ENCODE measurements around the gene SETD5. TPM values are rescaled to one million over a fixed set of nuclear protein-coding genes. Genes with fewer than 3 reads are reported as not detected.

SETD5 gene
- total RNA-seq, 1 experiment from 2014 or later: 111 TPM

DNA sequence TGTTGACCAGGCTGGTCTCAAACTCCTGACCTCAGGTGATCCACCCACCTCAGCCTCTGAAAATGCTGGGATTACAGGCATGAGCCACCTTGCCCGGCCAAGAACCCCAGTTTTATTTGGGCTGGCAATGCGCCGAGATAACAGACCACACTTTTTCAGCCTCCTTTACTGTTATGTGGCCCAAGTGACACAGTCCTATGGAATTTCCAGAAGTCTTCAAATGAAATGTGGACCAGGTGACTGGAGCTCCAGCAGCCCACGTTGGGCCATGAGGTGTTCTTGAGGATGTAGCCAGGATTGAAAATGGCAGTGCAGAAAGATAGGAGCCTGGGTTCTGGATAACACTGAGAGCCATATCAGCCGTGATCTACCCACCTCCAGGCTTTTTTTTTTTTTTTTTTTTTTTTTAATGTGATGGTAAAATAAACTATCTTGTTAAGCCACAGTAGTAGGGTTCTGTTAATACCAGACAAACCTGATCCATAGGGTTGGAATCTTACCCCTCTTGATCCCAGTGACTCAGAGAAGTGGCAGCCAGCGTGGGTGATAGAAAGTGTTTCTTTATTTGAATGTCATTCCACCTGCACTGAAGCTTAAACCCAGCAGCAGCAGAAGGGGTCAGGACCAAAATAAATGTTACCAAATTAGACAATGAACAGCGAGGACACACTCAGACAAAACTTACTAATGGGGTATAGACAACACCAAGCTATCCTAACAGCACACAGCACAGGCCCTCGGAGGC is 100.6 kb downstream of the SETD5 start:
- Histone ChIP-seq H3K9me2 (replicated peaks; ENCODE audit: insufficient read depth, low read length) (no peaks in the 10 kb centered on the region), H3K4me2 (ENCODE audit: low read depth, low read length, poor library complexity, severe bottlenecking) (no peak overlapping the region), H3K9me3 (ENCODE audit: low read length) (no peaks in the 10 kb centered on the region), H3K79me2 (ENCODE audit: low read length) (no peaks in the 10 kb centered on the region), H3K4me1 (ENCODE audit: low read length) (peaks cover 4% of the 10 kb centered on the region), H3K9ac (ENCODE audit: low read length) (no peak overlapping the region), H3K36me3 (ENCODE audit: insufficient read depth, low read length) (no peaks in the 10 kb centered on the region), H3K27ac (ENCODE audit: low read length) (no peak overlapping the region), H4K20me1 (ENCODE audit: insufficient read depth, low read depth, low read length) (peaks cover 14% of the 10 kb centered on the region; the same call in 1 of the 2 replicates), H2AFZ (ENCODE audit: low read length) (no peak overlapping the region), H3K27me3 (ENCODE audit: low read length) (no peaks in the 10 kb centered on the region), H3K4me3 (ENCODE audit: low read length) (no peak overlapping the region)
- no peak for DNase-seq

- Histone ChIP-seq H3K9ac (ENCODE audit: low read length) (no peak overlapping the region), H3K4me1 (ENCODE audit: low read length) (peaks cover 4% of the 10 kb centered on the region), H3K9me2 (replicated peaks; ENCODE audit: insufficient read depth, low read length) (no peaks in the 10 kb centered on the region), H3K36me3 (ENCODE audit: insufficient read depth, low read length) (no peaks in the 10 kb centered on the region), H3K4me3 (ENCODE audit: low read length) (no peak overlapping the region), H3K27ac (ENCODE audit: low read length) (no peak overlapping the region), H3K4me2 (ENCODE audit: low read depth, low read length, poor library complexity, severe bottlenecking) (no peak overlapping the region), H2AFZ (ENCODE audit: low read length) (no peak overlapping the region), H3K79me2 (ENCODE audit: low read length) (no peaks in the 10 kb centered on the region), H4K20me1 (ENCODE audit: insufficient read depth, low read depth, low read length) (peaks cover 14% of the 10 kb centered on the region; the same call in 1 of the 2 replicates), H3K9me3 (ENCODE audit: low read length) (no peaks in the 10 kb centered on the region), H3K27me3 (ENCODE audit: low read length) (no peaks in the 10 kb centered on the region)
- DNase-seq: no peak
Measured at GRCh38 chr3:9498781-9499180, 101.4 kb downstream of the SETD5 start.

DNA sequence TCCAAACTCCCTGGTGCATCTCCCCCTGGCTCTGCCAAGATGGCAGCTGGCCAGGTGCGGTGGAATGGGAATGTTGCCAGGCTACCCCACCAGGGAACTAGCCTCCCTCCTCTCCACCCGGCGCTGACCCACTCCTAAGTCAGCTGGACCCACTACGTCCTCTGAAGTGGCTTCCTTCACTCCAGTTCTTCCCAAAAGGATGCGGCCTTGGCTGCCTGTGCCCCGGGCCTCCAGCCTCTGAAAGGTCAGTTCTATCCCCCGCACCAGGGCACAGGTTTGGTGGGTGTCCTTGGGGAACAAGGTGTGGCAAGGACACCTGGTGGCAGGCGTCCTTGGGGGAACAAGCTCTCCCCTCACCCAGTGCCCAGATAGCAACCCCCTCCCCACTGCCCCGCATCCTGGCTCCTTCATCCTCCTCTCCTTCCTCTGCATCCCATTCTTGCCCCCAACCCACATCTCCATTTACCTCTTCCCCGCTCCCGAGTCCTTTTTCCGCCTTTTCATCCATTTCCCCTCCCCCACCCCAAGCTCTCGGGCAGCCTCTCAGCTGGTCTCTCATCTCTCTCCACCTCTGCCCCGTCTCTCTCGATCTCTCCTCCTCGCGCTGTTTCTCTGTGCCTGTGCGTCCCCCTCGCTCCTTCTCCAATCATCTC is 102.2 kb downstream of the SETD5 start:
- H3K9ac ChIP-seq (ENCODE audit: low read length): no peak overlapping the region
- no peaks in the 10 kb centered on the region for H3K27me3 ChIP-seq (ENCODE audit: low read length)
- H3K9me3 ChIP-seq (ENCODE audit: low read length): no peaks in the 10 kb centered on the region
- no peak overlapping the region for H3K27ac ChIP-seq (ENCODE audit: low read length)
- H2AFZ ChIP-seq (ENCODE audit: low read length): no peak overlapping the region
- H4K20me1 ChIP-seq (ENCODE audit: insufficient read depth, low read depth, low read length): peaks cover 14% of the 10 kb centered on the region; the same call in 1 of the 2 replicates
- no peaks in the 10 kb centered on the region for H3K79me2 ChIP-seq (ENCODE audit: low read length)
- no peak for DNase-seq
- no peak overlapping the region for H3K4me3 ChIP-seq (ENCODE audit: low read length)
- no peaks in the 10 kb centered on the region for H3K36me3 ChIP-seq (ENCODE audit: insufficient read depth, low read length)
- no peaks in the 10 kb centered on the region for H3K9me2 ChIP-seq (replicated peaks; ENCODE audit: insufficient read depth, low read length)
- peaks cover 8% of the 10 kb centered on the region for H3K4me1 ChIP-seq (ENCODE audit: low read length)
- H3K4me2 ChIP-seq (ENCODE audit: low read depth, low read length, poor library complexity, severe bottlenecking): no peak overlapping the region

- Histone ChIP-seq H3K4me1 (ENCODE audit: low read length) (peaks cover 8% of the 10 kb centered on the region), H3K9me2 (replicated peaks; ENCODE audit: insufficient read depth, low read length) (no peaks in the 10 kb centered on the region), H3K79me2 (ENCODE audit: low read length) (no peaks in the 10 kb centered on the region), H3K9ac (ENCODE audit: low read length) (0 out of 2 replicates have a peak overlapping the region, but pooled peaks have one; percentile 18), H3K9me3 (ENCODE audit: low read length) (no peaks in the 10 kb centered on the region), H3K4me2 (ENCODE audit: low read depth, low read length, poor library complexity, severe bottlenecking) (peak overlapping the region; percentile 39), H3K36me3 (ENCODE audit: insufficient read depth, low read length) (no peaks in the 10 kb centered on the region), H4K20me1 (ENCODE audit: insufficient read depth, low read depth, low read length) (peaks cover 14% of the 10 kb centered on the region; the same call in 1 of the 2 replicates), H3K4me3 (ENCODE audit: low read length) (peak overlapping the region; percentile 37; the same call in 1 of the 2 replicates), H3K27ac (ENCODE audit: low read length) (no peak overlapping the region), H3K27me3 (ENCODE audit: low read length) (no peaks in the 10 kb centered on the region), H2AFZ (ENCODE audit: low read length) (no peak overlapping the region)
- DNase-seq: peak; percentile 91
Measured at GRCh38 chr3:9500108-9501050, 103.0 kb downstream of the SETD5 start.

GRCh38 chr3:9501226-9501625 is 103.8 kb downstream of the SETD5 start:
- no peaks in the 10 kb centered on the region for H3K27me3 ChIP-seq (ENCODE audit: low read length)
- H3K79me2 ChIP-seq (ENCODE audit: low read length): no peaks in the 10 kb centered on the region
- no peak overlapping the region for H3K4me2 ChIP-seq (ENCODE audit: low read depth, low read length, poor library complexity, severe bottlenecking)
- H2AFZ ChIP-seq (ENCODE audit: low read length): no peak overlapping the region
- H3K9me2 ChIP-seq (replicated peaks; ENCODE audit: insufficient read depth, low read length): no peaks in the 10 kb centered on the region
- no peak for DNase-seq
- H3K4me3 ChIP-seq (ENCODE audit: low read length): no peak overlapping the region
- H3K9ac ChIP-seq (ENCODE audit: low read length): no peak overlapping the region
- H3K9me3 ChIP-seq (ENCODE audit: low read length): no peaks in the 10 kb centered on the region
- H3K4me1 ChIP-seq (ENCODE audit: low read length): peaks cover 8% of the 10 kb centered on the region
- H3K36me3 ChIP-seq (ENCODE audit: insufficient read depth, low read length): no peaks in the 10 kb centered on the region
- peaks cover 14% of the 10 kb centered on the region; the same call in 1 of the 2 replicates for H4K20me1 ChIP-seq (ENCODE audit: insufficient read depth, low read depth, low read length)
- no peak overlapping the region for H3K27ac ChIP-seq (ENCODE audit: low read length)

- Histone ChIP-seq H3K4me2 (ENCODE audit: low read depth, low read length, poor library complexity, severe bottlenecking) (no peak overlapping the region), H2AFZ (ENCODE audit: low read length) (no peak overlapping the region), H3K9me2 (replicated peaks; ENCODE audit: insufficient read depth, low read length) (no peaks in the 10 kb centered on the region), H3K9me3 (ENCODE audit: low read length) (no peaks in the 10 kb centered on the region), H3K79me2 (ENCODE audit: low read length) (no peaks in the 10 kb centered on the region), H4K20me1 (ENCODE audit: insufficient read depth, low read depth, low read length) (peaks cover 14% of the 10 kb centered on the region; the same call in 1 of the 2 replicates), H3K4me1 (ENCODE audit: low read length) (peaks cover 8% of the 10 kb centered on the region), H3K27ac (ENCODE audit: low read length) (no peak overlapping the region), H3K4me3 (ENCODE audit: low read length) (no peak overlapping the region), H3K9ac (ENCODE audit: low read length) (no peak overlapping the region), H3K36me3 (ENCODE audit: insufficient read depth, low read length) (no peaks in the 10 kb centered on the region), H3K27me3 (ENCODE audit: low read length) (no peaks in the 10 kb centered on the region)
- DNase-seq: peak; percentile 93
Measured at GRCh38 chr3:9503283-9503682, 105.9 kb downstream of the SETD5 start.

DNA sequence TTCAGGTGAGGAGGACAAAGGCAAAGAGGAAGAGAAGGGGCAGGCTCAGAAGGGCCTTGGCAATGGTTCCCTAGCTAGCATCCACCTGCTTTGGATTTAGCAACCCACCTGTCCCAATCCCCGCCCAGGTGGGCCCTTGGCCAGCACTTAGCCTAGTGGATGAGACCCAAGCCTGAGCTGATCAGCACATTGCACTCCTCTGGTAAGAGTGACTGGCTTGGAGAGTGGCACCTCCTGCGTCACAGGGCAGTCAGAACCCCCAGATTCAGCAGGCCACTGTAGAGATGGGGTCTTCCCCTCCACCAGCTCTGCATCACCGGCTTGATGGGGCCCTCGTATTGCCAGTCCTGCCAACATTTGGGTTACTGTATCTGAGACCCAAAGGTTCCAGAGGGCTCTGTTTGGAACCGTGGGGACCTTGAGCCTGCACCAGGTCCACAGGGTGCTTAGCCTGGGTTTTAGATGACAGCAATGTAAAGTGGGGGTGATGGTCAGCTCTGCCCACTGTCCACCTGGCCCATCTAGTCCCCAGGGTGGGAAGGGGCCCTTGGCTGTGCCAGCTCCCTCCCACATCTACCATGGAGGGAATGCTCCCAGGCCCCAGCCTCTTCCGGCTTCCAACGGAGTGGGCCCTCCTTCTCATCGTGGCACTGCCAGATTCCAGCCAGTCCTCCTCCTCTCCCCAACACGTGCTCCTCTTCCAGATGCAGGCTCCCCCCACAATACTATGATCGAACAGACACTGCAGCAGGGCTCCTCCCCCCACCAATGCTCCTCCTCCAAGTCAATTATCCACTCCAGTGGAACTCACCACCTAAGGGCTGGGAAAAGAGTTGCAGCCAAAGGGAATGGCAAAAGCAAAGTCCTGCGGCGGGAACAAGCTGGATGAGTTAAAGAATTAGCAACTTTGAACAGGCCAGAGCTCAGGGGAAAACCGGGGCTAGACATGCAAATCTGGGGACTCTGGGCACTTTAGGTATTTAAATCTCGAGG is 110.5 kb downstream of the SETD5 start:
- no peaks in the 10 kb centered on the region for H3K9me2 ChIP-seq (replicated peaks; ENCODE audit: insufficient read depth, low read length)
- no peak overlapping the region for H2AFZ ChIP-seq (ENCODE audit: low read length)
- H3K9me3 ChIP-seq (ENCODE audit: low read length): no peaks in the 10 kb centered on the region
- no peak overlapping the region for H3K9ac ChIP-seq (ENCODE audit: low read length)
- no peaks in the 10 kb centered on the region for H3K27me3 ChIP-seq (ENCODE audit: low read length)
- no peak overlapping the region for H3K4me3 ChIP-seq (ENCODE audit: low read length)
- peaks cover 4% of the 10 kb centered on the region; the same call in 1 of the 2 replicates for H3K4me1 ChIP-seq (ENCODE audit: low read length)
- H3K79me2 ChIP-seq (ENCODE audit: low read length): no peaks in the 10 kb centered on the region
- no peaks in the 10 kb centered on the region for H4K20me1 ChIP-seq (ENCODE audit: insufficient read depth, low read depth, low read length)
- no peak overlapping the region for H3K4me2 ChIP-seq (ENCODE audit: low read depth, low read length, poor library complexity, severe bottlenecking)
- DNase-seq: no peak
- H3K27ac ChIP-seq (ENCODE audit: low read length): no peak overlapping the region
- H3K36me3 ChIP-seq (ENCODE audit: insufficient read depth, low read length): no peaks in the 10 kb centered on the region
